ENCODE measurements around the gene HOXD4.

The HOXD4 gene

GRCh38 chr2:176115883-176116813 lies 35.2 kb upstream of the HOXD4 start, which contains the start of gene HOXD10:
TSS of gene HOXD10 (plus strand) at chr2:176116778. CDS start at chr2:176116834, 56 bp downstream.
- Histone ChIP-seq H3K4me1 (ENCODE audit: insufficient read depth, low read length) (peaks cover 11% of the 10 kb centered on the region), H3K27ac (ENCODE audit: low read depth, low read length) (peak within 1 kb of the TSS; percentile 56), H3K27me3 (ENCODE audit: control insufficient read depth in 1 of 2, insufficient read depth in 2 of 2, low read length in 2 of 2) (peaks cover 33 to 77% of the 10 kb centered on the region in 2 donors), H3K4me3 (ENCODE audit: low read depth in 1 of 2, low read length in 2 of 2) (peak within 1 kb of the TSS; percentile 34 to 71), H3K9ac (ENCODE audit: low read length) (peak within 1 kb of the TSS; percentile 53), H3K9me3 (ENCODE audit: low read length) (no peaks in the 10 kb centered on the region), H3K36me3 (ENCODE audit: insufficient read depth, low read length) (no peaks in the 10 kb centered on the region)

- Histone ChIP-seq H3K27ac (ENCODE audit: low read depth, low read length) (no peak overlapping the region), H3K27me3 (ENCODE audit: control insufficient read depth in 1 of 2, insufficient read depth in 2 of 2, low read length in 2 of 2) (peaks cover 33 to 72% of the 10 kb centered on the region in 2 donors), H3K4me3 (ENCODE audit: low read depth in 1 of 2, low read length in 2 of 2) (peak overlapping the region in 1 of 2 donors; percentile 71), H3K9me3 (ENCODE audit: low read length) (no peaks in the 10 kb centered on the region), H3K9ac (ENCODE audit: low read length) (peak overlapping the region; percentile 22), H3K4me1 (ENCODE audit: insufficient read depth, low read length) (peaks cover 8% of the 10 kb centered on the region), H3K36me3 (ENCODE audit: insufficient read depth, low read length) (no peaks in the 10 kb centered on the region)
Measured at GRCh38 chr2:176117162-176117822, 34.1 kb upstream of the HOXD4 start.

DNA sequence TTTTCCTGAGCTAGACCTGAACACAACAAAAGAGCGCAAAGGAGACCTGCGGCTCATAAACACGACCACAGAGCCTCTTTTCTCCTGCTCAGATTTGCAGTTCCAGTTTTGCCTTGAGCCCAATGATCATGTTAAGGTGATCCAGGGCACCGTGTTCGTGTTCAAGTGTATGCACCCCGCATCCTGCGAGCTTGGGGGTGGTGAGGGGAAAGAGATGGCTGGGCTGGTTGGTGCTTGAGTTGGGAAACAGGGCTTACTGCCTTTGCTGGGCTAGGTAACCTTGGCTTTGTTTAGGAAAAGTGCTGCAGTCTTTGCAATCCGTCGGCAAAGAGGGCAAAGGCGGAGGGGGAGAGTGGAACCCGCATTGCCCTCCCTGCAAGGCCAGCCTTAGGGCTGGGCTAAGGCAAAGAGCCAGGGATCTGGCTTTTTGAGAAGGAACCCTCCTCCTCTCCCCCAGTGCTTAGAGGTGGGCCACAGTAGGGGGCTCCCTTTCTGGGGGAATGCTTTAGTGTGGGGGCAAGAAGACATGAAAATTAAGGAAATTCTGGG lies 33.5 kb upstream of the HOXD4 start:
- Histone ChIP-seq H3K9ac (ENCODE audit: low read length) (no peak overlapping the region), H3K4me1 (ENCODE audit: insufficient read depth, low read length) (peaks cover 8% of the 10 kb centered on the region), H3K4me3 (ENCODE audit: low read depth in 1 of 2, low read length in 2 of 2) (peak overlapping the region in 1 of 2 donors; percentile 71), H3K27ac (ENCODE audit: low read depth, low read length) (peak overlapping the region; percentile 31), H3K9me3 (ENCODE audit: low read length) (no peaks in the 10 kb centered on the region), H3K27me3 (ENCODE audit: control insufficient read depth in 1 of 2, insufficient read depth in 2 of 2, low read length in 2 of 2) (peaks cover 33 to 69% of the 10 kb centered on the region in 2 donors), H3K36me3 (ENCODE audit: insufficient read depth, low read length) (no peaks in the 10 kb centered on the region)

- Histone ChIP-seq H3K9me3 (ENCODE audit: low read length) (no peaks in the 10 kb centered on the region), H3K4me1 (ENCODE audit: insufficient read depth, low read length) (peaks cover 8% of the 10 kb centered on the region), H3K27ac (ENCODE audit: low read depth, low read length) (peak overlapping the region; percentile 31), H3K36me3 (ENCODE audit: insufficient read depth, low read length) (no peaks in the 10 kb centered on the region), H3K4me3 (ENCODE audit: low read depth in 1 of 2, low read length in 2 of 2) (peak overlapping the region in 1 of 2 donors; percentile 71), H3K27me3 (ENCODE audit: control insufficient read depth in 1 of 2, insufficient read depth in 2 of 2, low read length in 2 of 2) (peaks cover 28 to 69% of the 10 kb centered on the region in 2 donors), H3K9ac (ENCODE audit: low read length) (no peak overlapping the region)
Measured at GRCh38 chr2:176118601-176119339, 32.6 kb upstream of the HOXD4 start.

DNA sequence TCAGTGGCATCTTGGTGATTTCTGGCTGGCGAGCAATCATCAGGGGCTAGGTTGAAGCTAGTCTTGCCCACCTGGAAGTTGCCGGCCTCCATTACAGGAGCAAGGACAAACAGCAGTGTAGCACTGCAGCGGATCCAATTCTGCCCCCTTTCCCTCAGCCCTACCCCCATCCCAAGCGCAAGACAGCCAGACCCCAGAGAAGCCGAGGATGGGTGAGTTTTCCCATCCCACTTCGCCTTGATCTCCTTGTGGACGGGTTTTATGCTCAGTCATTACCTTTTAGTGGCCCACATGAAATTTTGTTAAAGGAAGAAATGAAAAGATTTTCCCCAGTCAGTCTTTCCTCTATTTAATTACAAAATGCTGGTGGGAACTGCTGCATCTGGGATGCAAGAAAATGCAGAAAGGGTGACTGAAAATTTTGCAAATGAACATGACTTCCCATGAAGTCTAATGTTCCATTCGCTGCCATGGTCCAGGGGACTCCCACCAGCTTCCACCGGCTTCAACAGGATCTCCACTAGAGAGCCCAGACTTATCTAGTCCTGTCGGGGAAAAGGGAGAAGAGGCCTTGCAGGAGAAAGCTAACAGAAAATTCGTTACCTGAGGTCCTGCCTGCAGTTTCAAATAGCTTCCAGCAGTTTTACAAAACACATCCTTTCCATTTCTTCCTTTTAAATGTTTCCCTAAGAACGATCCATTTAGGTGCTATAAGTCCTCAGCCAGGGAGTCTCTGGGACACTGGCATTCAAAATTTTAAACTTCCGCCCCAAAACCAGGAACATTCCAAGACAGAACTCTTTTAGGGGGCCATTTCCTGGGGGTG lies 30.8 kb upstream of the HOXD4 start:
- H3K4me1 ChIP-seq (ENCODE audit: insufficient read depth, low read length): peaks cover 8% of the 10 kb centered on the region
- H3K36me3 ChIP-seq (ENCODE audit: insufficient read depth, low read length): no peaks in the 10 kb centered on the region
- peak overlapping the region in 1 of 2 donors; percentile 16 for H3K4me3 ChIP-seq (ENCODE audit: low read depth in 1 of 2, low read length in 2 of 2)
- H3K9ac ChIP-seq (ENCODE audit: low read length): peak overlapping the region; percentile 39
- no peaks in the 10 kb centered on the region for H3K9me3 ChIP-seq (ENCODE audit: low read length)
- no peak overlapping the region for H3K27ac ChIP-seq (ENCODE audit: low read depth, low read length)
- peaks cover 22 to 57% of the 10 kb centered on the region in 2 donors for H3K27me3 ChIP-seq (ENCODE audit: control insufficient read depth in 1 of 2, insufficient read depth in 2 of 2, low read length in 2 of 2)

DNA sequence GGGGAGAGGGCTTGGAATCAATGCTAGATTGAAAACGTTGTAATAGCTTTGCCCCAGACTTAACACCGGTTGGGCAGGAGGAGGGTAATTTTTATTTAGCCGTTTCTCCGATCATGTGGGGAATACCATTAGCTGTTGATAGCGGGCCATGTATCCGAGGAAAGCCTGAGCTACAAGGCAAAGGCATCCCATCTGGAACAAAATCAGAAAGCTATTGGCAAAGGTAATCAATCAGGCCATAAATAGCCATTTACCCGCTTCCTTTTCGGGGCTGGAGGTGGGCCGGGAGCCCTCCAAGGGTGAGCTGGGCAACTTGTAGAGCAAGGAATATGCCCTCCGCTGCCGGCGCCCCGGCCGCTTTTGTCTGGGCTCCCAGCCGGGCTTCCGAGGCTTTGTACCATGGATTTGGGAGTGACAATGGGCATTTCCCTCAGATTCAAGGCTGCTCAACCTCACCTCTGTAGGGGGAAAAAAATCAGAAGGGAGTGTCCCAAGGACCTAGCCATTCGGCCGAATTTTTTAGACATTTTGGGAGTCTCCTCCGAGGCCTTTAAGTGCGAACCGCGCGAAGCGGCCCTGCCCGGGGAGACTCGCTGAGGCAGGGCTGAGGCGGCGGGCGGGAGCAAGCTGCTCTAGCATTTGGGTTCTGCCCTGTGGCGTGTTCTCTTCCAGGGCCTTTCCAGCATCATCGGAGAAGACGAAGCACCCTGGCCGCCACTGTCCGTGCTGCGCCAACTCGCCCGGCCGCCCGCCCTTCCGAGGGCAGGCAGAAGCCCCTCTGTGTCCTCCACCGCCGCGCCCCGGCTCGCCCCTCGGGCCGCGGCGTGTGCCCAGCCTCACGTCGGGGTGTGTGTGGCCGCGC lies 29.9 kb upstream of the HOXD4 start:
- Histone ChIP-seq H3K27ac (ENCODE audit: low read depth, low read length) (peak overlapping the region; percentile 60), H3K4me3 (ENCODE audit: low read depth in 1 of 2, low read length in 2 of 2) (peak overlapping the region; percentile 15 to 84), H3K27me3 (ENCODE audit: control insufficient read depth in 1 of 2, insufficient read depth in 2 of 2, low read length in 2 of 2) (peaks cover 22 to 48% of the 10 kb centered on the region in 2 donors), H3K9ac (ENCODE audit: low read length) (peak overlapping the region; percentile 39), H3K4me1 (ENCODE audit: insufficient read depth, low read length) (peaks cover 10% of the 10 kb centered on the region), H3K36me3 (ENCODE audit: insufficient read depth, low read length) (no peaks in the 10 kb centered on the region), H3K9me3 (ENCODE audit: low read length) (no peaks in the 10 kb centered on the region)

DNA sequence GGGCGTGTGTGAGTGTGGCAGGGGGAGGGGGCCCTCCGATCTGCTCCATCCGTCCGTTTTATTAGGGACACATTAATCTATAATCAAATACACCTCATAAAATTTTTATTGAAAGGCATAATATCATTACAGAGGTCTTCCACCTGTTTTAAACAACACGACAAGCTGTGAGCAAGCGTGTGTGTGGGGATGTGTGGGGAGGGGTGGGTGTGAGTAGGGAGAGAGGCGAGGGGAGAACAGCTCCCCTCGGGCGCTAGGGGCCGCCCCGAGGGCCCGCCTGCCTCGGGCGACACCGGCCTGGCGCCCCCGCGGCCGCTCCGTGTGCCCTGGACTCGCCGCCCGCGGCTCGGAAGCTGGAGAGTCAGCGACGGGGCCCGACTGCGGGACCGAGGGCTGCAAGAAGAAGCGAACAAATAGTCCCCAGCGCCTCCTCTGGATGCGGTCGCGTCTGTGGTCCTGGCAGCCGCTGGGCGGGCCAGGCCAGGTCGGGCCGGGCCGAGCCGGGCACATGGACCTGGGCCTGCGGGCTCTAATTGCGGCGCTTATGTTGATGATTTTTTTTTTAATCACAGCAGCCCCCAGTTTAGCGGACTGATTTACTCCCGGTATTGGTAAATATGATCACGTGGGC lies 29.2 kb upstream of the HOXD4 start:
- Histone ChIP-seq H3K9me3 (ENCODE audit: low read length) (no peaks in the 10 kb centered on the region), H3K36me3 (ENCODE audit: insufficient read depth, low read length) (no peaks in the 10 kb centered on the region), H3K9ac (ENCODE audit: low read length) (peak overlapping the region; percentile 39), H3K4me1 (ENCODE audit: insufficient read depth, low read length) (peaks cover 10% of the 10 kb centered on the region), H3K27me3 (ENCODE audit: control insufficient read depth in 1 of 2, insufficient read depth in 2 of 2, low read length in 2 of 2) (peaks cover 18 to 41% of the 10 kb centered on the region in 2 donors), H3K27ac (ENCODE audit: low read depth, low read length) (peak overlapping the region; percentile 75), H3K4me3 (ENCODE audit: low read depth in 1 of 2, low read length in 2 of 2) (peak overlapping the region; percentile 56 to 84)

- Histone ChIP-seq H3K27me3 (ENCODE audit: control insufficient read depth in 1 of 2, insufficient read depth in 2 of 2, low read length in 2 of 2) (peaks cover 12 to 34% of the 10 kb centered on the region in 2 donors), H3K27ac (ENCODE audit: low read depth, low read length) (peak within 1 kb of the TSS; percentile 75), H3K9ac (ENCODE audit: low read length) (peak within 1 kb of the TSS; percentile 39), H3K36me3 (ENCODE audit: insufficient read depth, low read length) (no peaks in the 10 kb centered on the region), H3K4me1 (ENCODE audit: insufficient read depth, low read length) (peaks cover 17% of the 10 kb centered on the region), H3K4me3 (ENCODE audit: low read depth in 1 of 2, low read length in 2 of 2) (peak within 1 kb of the TSS; percentile 56 to 84), H3K9me3 (ENCODE audit: low read length) (no peaks in the 10 kb centered on the region)
Measured at GRCh38 chr2:176122683-176123410, 28.5 kb upstream of the HOXD4 start, which contains the start of gene HOXD9. TSS of gene HOXD9 (plus strand) at chr2:176122719. CDS start at chr2:176122769, 50 bp downstream.

Data from muscle layer of colon (tissue), 2 donors.